Measurements from ENCODE around the gene IRX3.
"Not testable (repeated sequence)": the region's sequence is repeated elsewhere in the genome, so short reads cannot be mapped to it uniquely, and the experiment has no call there.

The IRX3 gene

GRCh38 chr16:54265575-54266107 is 20.9 kb downstream of the IRX3 start:
- DNase-seq (ENCODE audit: low read depth), result no peak
- H3K4me3 ChIP-seq (ENCODE audit: low read depth, low read length), result no peak overlapping the region
- TF ChIP-seq, protein P1, sequence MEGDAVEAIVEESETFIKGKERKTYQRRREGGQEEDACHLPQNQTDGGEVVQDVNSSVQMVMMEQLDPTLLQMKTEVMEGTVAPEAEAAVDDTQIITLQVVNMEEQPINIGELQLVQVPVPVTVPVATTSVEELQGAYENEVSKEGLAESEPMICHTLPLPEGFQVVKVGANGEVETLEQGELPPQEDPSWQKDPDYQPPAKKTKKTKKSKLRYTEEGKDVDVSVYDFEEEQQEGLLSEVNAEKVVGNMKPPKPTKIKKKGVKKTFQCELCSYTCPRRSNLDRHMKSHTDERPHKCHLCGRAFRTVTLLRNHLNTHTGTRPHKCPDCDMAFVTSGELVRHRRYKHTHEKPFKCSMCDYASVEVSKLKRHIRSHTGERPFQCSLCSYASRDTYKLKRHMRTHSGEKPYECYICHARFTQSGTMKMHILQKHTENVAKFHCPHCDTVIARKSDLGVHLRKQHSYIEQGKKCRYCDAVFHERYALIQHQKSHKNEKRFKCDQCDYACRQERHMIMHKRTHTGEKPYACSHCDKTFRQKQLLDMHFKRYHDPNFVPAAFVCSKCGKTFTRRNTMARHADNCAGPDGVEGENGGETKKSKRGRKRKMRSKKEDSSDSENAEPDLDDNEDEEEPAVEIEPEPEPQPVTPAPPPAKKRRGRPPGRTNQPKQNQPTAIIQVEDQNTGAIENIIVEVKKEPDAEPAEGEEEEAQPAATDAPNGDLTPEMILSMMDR (IDR thresholded peaks at IDR 0.05; ENCODE audit: insufficient read depth, low read depth, low read length, missing control alignments), result no peak

GRCh38 chr16:54253118-54253517 is 33.5 kb downstream of the IRX3 start:
- DNase-seq (ENCODE audit: low read depth), result no peak
- TF ChIP-seq, protein P1 (IDR thresholded peaks at IDR 0.05; ENCODE audit: insufficient read depth, low read depth, low read length, missing control alignments), result no peak
- no peak overlapping the region for H3K4me3 ChIP-seq (ENCODE audit: low read depth, low read length)

- no peak for DNase-seq (ENCODE audit: low read depth)
- H3K4me3 ChIP-seq (ENCODE audit: low read depth, low read length), result no peak overlapping the region
- TF ChIP-seq, protein P1 (IDR thresholded peaks at IDR 0.05; ENCODE audit: insufficient read depth, low read depth, low read length, missing control alignments), result no peak
Measured at GRCh38 chr16:54248863-54249710, 37.5 kb downstream of the IRX3 start.

- not testable (repeated sequence) for H3K4me3 ChIP-seq (ENCODE audit: low read depth, low read length); DNase-seq (ENCODE audit: low read depth)
Measured at GRCh38 chr16:54247705-54248104, 38.9 kb downstream of the IRX3 start.

DNA sequence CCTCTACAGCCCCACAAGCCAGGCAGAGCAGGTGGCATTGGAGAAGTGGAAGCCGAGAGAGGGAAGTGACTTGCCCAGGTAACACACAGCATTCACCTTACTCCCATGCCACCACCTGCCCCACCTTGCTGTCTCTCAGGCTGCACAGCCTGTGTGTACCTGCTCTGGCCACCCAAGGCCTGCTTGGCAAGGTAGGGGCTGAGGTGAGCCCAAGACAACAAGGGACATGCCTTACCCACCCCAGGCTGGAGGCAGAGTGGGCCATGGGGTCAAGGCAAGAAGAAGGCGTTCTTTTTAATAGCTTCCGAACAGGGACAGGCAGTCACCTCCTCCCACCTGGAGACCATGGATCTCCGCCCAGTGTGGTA is 40.1 kb downstream of the IRX3 start:
- no peak overlapping the region for H3K4me3 ChIP-seq (ENCODE audit: low read depth, low read length)
- DNase-seq (ENCODE audit: low read depth), result no peak
- TF ChIP-seq, protein P1 (IDR thresholded peaks at IDR 0.05; ENCODE audit: insufficient read depth, low read depth, low read length, missing control alignments), result no peak

- TF ChIP-seq, protein P1 (IDR thresholded peaks at IDR 0.05; ENCODE audit: insufficient read depth, low read depth, low read length, missing control alignments), result no peak
Measured at GRCh38 chr16:54245788-54246453, 40.7 kb downstream of the IRX3 start.

DNA sequence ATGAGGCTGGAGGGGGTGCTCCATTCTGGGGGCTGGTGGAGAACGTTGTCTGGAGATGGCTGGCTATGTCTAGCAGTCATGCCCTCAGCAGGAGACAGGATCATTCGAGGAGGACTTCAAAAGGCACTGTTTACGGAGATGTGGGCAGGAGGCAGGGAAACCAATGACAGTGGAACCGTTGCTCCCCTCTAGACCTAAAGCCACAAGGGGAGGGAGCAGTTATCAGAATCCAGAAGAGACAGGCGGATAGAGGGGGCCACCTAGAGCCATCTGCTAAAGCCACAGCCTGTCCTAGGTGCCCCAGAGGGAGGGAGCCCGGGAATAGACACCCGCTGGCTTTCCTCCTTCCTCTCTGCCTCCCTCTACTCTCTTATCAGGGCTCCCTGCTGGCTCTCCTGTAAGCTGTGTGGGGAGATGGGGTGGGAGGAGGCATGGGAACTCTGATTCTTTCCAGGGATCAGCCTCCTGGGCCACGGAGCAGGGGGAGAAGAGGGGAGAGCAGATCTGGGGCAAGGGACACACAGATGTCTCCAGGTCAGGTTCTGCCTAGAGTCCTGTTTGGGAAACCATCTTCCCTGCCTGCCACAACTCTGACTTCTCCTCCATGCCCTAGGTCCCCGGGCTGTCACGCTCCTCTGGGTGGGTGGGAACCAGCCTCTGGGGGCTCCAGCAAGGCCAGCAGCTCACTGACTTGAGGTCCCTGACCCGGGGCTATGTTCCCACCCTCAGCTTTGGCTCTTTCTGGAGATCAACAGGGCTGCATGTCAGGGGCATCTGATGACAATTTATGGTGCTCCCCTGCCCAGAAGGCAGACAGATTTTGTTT is 42.3 kb downstream of the IRX3 start:
- TF ChIP-seq, protein P1 (IDR thresholded peaks at IDR 0.05; ENCODE audit: insufficient read depth, low read depth, low read length, missing control alignments), result no peak
- no peak overlapping the region for H3K4me3 ChIP-seq (ENCODE audit: low read depth, low read length)
- no peak for DNase-seq (ENCODE audit: low read depth)

More at GRCh38 chr16:54245788-54246453, 40.7 kb downstream of the IRX3 start:
- no peak for DNase-seq (ENCODE audit: low read depth)
- no peak overlapping the region for H3K4me3 ChIP-seq (ENCODE audit: low read depth, low read length)

Measured in GM12865 (cell line).